GM21737 (cell line): ENCODE measurements around the gene APOL4.
"Not testable (repeated sequence)": the region's sequence is repeated elsewhere in the genome, so short reads cannot be mapped to it uniquely, and the experiment has no call there.

Experiments
- ATAC-seq: cut with Tn5 transposase; IDR thresholded peaks from one replicate; pipeline ENCODE4 v1.9.1; 2021; ENCODE audit warnings: mild to moderate bottlenecking, moderate library complexity; ENCODE audit not compliant: unreplicated experiment

Gene APOL4

GRCh38 chr22:36232715-36233401, 31.2 kb upstream of the APOL4 start:
- no peak for ATAC-seq

GRCh38 chr22:36231051-36231450, 29.4 kb upstream of the APOL4 start:
- not testable (repeated sequence) for ATAC-seq

DNA sequence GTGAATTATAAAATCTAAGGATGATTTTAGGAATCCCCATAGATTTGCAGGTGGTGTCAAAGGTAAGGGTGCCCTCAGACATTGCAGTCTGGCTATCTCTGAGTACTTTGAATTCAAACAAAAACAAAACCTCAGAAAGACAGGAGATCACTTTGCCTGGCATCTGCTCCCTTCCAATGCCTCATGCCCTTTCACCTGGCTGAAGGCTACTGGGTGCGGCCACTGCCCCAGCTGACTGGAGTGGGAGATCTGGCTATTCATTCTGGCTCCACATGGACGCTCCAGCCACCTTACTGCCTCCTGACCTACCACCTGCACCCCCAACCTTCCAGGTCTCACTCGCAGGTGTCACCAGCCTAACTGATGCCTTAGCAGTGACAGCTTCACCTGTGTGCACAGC, 28.0 kb upstream of the APOL4 start:
- ATAC-seq = not testable (repeated sequence)

DNA sequence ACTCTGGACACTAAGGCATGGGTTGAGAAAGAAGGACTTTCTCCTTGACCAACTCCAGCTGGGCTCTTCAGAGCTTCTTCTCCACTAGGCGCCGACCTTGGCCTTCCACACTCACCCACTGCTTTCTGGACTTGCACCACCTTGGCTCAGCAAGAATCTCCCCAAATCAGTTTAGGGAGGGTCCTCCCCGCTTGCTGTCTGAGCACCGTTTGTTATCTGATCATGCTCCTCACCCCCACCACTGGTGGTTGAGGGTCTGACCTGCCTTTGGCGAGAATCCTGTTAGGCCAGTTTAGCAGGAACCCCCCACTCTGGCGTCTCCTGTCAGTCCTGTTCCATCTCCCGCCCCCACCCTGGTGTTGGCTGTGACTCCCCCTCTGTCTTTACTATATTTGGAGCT, 27.3 kb upstream of the APOL4 start:
- no peak for ATAC-seq

DNA sequence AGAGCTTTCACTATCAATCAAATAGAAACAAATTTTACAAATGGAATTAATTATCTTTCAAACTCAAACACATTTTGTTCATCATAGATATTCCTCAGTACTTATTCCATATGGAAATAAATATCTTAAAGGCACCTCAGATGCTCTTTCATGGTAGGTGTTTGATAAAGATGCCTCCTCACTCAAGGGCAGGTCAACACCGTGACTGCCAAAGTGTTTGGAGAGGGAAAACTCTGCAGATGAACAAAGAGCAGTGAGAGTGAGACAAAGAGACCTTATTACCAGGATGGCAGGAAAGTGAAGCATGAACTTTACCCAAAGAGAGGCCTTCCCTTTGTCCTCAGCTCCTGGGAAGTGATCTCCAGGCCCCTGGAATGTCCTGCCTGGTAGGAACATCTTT, 26.8 kb upstream of the APOL4 start:
- ATAC-seq = not testable (repeated sequence)

DNA sequence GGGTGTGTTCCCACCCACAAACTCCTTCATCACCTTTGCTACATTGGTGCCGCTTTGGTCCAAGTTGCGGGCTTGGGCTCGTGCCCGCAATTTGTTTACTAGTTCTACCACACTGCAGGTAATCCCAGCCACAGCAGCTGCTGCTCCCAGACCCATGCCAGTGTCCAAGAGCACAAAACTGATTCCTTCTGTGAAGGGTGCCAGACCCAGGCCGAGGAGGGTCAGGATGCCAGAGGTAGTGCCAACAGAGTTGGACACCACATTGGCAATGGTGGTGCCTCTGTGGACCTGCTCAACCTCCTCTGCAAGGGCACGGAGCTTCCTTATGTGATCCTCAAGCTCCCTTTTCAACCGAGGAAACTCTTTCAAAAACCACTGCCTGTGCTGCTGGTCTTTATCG, 26.2 kb upstream of the APOL4 start:
- no peak for ATAC-seq

GRCh38 chr22:36227396-36227795, 25.8 kb upstream of the APOL4 start:
- no peak for ATAC-seq

GRCh38 chr22:36226189-36226588, 24.6 kb upstream of the APOL4 start:
- ATAC-seq = no peak

DNA sequence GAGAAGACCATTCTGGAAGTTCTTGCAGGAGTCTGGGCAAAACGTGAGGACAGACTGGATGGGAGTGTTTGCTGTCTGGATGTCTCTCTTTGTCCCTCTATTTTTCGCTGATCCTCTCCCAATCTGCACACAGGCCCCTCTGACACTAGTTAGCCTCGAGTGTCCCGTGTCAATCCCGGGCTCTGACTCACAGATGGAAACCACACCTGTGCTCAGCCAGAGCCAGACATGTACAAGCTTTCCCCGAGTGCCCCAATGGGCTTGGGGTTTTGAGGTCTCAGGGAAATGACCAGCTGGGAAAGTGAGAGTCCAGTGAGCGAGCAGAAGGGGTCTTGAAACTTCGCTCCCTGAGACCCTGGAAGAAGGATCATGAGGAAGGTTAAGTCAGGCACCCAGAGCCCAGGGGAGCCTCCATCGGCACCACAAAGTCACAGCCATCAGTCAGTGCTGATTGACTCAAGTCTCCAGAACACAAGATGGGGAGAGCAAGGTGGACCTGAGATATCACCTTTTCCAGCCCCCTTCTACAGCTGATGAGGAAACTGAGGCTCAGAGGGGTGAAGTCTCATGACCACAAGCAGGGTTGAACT, 23.8 kb upstream of the APOL4 start:
- ATAC-seq = no peak

DNA sequence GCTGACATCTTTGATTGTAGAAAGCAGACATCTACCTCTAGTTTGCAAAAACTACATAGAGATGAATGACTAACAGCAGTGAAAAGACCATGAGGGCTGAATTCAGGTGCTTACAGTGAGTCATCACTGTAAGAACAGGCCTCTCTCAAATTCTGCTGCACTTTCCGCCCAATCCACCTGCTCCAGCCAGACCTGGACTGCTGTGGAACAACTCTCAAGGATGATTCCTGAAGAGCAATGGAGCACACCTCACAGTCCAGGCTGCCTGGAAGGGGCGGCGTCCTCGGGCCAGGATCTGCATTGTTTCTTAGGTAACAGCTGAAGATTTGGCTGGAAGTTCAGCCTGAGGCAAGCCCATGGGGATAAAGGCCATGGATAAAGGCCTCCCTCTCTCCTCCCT, 22.6 kb upstream of the APOL4 start:
- ATAC-seq = no peak

DNA sequence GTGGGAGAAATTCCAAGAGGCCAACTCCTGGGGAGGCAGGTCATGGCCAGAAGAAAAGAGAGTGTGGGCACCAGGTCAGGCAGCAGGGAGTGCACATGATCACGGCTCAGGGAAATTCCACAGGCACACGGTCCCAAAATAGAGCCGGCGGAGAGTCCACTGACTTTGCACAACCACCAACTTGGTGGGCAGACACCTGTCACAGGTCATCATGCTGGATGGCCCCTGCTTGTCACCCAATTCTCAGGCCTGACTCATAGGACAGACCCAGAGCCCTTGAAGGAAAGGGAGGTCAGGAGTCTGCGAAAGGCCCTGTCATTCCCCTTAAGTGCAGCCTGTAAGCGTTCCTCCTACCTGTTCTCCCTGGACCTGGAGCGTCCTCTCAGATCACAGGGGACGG, 21.9 kb upstream of the APOL4 start:
- no peak for ATAC-seq

DNA sequence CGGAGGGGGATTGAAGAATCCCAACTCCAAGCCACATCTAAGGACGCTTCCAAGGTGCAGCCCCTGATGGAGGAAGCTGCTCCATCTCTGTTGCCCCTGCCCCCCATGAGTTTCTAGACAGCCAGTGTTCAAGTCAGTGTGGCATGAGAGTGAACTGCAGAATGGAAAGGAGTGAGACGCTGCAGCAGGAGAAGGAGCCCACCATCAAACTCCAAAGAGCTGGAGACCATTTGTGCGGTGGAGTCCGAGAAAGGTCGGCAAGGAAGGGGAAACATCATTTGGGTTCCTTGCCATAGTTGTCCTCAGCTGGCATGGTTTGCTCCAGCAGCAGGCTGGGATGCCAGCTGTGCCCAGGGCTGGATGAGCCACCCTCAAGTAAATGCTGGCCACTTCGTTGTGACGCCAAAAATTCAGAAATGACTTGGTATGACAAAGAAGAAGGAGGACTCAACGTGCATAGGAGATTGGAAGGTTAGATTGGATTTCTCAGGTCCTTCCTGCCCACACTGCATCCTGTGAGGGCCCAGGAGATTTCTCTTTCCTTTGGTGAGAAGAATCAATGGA, 21.4 kb upstream of the APOL4 start:
- no peak for ATAC-seq

GRCh38 chr22:36221799-36222751, 20.5 kb upstream of the APOL4 start:
- ATAC-seq = no peak

- ATAC-seq = no peak
These were observed 18.9 kb upstream of the APOL4 start for GRCh38 chr22:36220451-36220921.

DNA sequence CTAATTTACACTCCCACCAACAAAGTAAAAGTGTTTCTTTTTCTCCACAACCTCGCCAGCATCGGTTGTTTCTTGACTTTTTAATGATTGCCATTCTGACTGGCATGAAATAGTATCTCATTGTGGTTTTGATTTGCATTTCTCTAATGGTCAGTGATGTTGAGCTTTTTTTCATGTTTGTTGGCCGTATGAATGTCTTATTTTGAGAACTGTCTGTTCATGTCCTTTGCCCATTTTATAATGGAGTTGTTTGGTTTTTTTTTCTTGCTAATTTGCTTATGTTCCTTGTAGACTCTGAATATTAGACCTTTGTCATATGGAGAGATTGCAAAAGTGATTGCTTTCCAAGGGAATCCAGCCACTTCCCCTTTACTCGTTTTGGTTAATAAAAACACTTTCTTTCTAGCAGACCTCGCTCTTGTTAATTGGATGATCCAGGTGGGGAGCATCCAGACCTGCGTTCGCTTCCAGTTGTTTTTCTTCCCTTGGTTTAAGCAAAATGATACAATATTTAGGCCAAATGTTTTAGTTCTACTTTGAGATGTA, 17.1 kb upstream of the APOL4 start:
- ATAC-seq = no peak

GRCh38 chr22:36215981-36216380, 14.4 kb upstream of the APOL4 start:
- ATAC-seq = no peak

DNA sequence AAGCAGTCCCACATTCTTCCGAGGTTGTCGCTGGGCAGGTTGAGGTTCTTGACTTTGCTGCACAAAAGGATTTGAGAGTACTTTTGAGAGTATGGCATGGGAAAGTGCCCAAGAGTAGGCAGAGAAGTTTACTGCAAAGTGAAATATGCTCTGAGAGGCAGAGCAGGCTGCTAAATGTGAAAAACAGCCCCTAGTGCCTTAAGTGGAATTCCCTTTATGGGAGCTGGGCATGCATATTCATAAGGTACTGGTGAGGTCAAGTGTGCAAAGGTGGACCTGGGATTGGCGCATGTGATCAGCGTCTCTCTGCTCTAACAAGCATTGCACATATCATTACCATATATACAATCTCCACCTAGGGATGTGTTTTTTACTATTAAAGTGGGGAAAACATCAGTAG, 12.0 kb upstream of the APOL4 start:
- ATAC-seq = no peak

- no peak for ATAC-seq
These were observed 11.3 kb upstream of the APOL4 start for GRCh38 chr22:36212901-36213300.

- no peak for ATAC-seq
These were observed 9.7 kb upstream of the APOL4 start for GRCh38 chr22:36211237-36211861.

DNA sequence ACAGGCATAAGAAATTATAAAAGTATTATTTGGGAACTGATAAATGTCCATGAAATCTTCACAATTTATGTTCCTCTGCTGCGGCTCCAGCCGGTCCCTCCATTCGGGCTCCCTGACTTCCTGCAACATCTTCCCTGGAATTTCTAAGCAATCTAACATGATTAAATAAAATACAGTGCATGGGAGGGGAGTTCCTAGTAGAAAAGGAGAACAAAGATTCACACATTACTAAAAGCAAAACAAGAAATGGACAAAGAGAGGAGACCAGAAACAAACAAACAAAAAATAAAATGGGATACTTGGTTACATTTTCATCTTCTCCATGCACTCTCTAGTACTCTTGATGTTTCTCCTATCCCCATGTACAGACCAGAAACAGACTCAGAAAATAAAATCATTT, 8.6 kb upstream of the APOL4 start:
- no peak for ATAC-seq

- not testable (repeated sequence) for ATAC-seq
These were observed 7.9 kb upstream of the APOL4 start for GRCh38 chr22:36209488-36209908.
